H1 (cell line): Measurements from ENCODE around the gene PRICKLE1. TPM values are rescaled to one million over a fixed set of nuclear protein-coding genes. Genes with fewer than 3 reads are reported as not detected.
A peak's percentile ranks its signal among the peaks of the same experiment; 100 is the strongest.

ENCODE experiments used
- ASH2L ChIP-seq: fragments of 200-600, 300-600 bp; sonication (generic); IDR thresholded peaks from one replicate; pipeline ENCODE4 v1.7.1; 2017; ENCODE audit warnings: low read length
- EGR1 ChIP-seq: IDR thresholded peaks from 2 replicates; pipeline ENCODE4 v1.6.1; 2011; ENCODE audit warnings: low read depth, low read length, borderline replicate concordance
- JUND ChIP-seq: IDR thresholded peaks from 2 replicates; pipeline ENCODE4 v1.6.1; 2011; ENCODE audit warnings: mild to moderate bottlenecking, improper control_type of control experiment, low read length
- NANOG ChIP-seq: IDR thresholded peaks from 2 replicates; pipeline ENCODE4 v1.6.1; 2011; ENCODE audit warnings: low read length, low read depth, mild to moderate bottlenecking, inconsistent platforms; ENCODE audit not compliant: insufficient read depth, poor library complexity, severe bottlenecking
- RAD21 ChIP-seq, 2 experiments: IDR thresholded peaks in 1 of 2; conservative IDR thresholded peaks in 1 of 2; 2 replicates each; pipeline ENCODE4 v1.6.1; 2011; ENCODE audit warnings: low read depth in 2 of 2, low read length in 2 of 2, improper control_type of control experiment in 1 of 2, inconsistent platforms in 1 of 2, mild to moderate bottlenecking in 1 of 2, moderate library complexity in 1 of 2
- RNF2 ChIP-seq: fragments of 200-900, 300-1000 bp; sonication (generic); IDR thresholded peaks from 2 replicates; pipeline ENCODE4 v1.7.1; 2016; ENCODE audit warnings: borderline replicate concordance, low read depth, mild to moderate bottlenecking, antibody characterized with exemption, low read length; ENCODE audit not compliant: poor library complexity, severe bottlenecking; ENCODE audit errors: missing control alignments
- RXRA ChIP-seq: IDR thresholded peaks from 2 replicates; pipeline ENCODE4 v1.6.1; 2011; ENCODE audit warnings: low read depth, mild to moderate bottlenecking, low read length, moderate library complexity; ENCODE audit not compliant: insufficient read depth
- SP1 ChIP-seq: IDR thresholded peaks from 2 replicates; pipeline ENCODE4 v1.6.1; 2011; ENCODE audit warnings: low read depth, low read length
- SUZ12 ChIP-seq: fragments of 200-600 bp; sonication (generic); IDR thresholded peaks from 2 replicates; pipeline ENCODE4 v1.6.1; 2012; ENCODE audit warnings: mild to moderate bottlenecking, inconsistent platforms, low read length, moderate library complexity, mixed read lengths
- ZNF274 ChIP-seq: IDR thresholded peaks from 2 replicates; pipeline ENCODE4 v1.7.0; 2012; ENCODE audit warnings: low read length, borderline replicate concordance; ENCODE audit errors: extremely low read depth
- polyA plus RNA-seq, 7 experiments: library from polyadenylated mRNA; depleted of rRNA in 3 of 7; stranded (reverse) in 5 of 7; unstranded in 2 of 7; fragments of >200 nt in 5 of 7; fragments of 200-250 nt in 2 of 7; gene quantifications; 1 replicate in 5 of 7; 2 replicates in 1 of 7; 4 replicates in 1 of 7; pipeline versions ENCODE4 v1.2.1 to v1.2.3, GENCODE V29; 2011 to 2013; ENCODE audit warnings: missing spikeins in 2 of 7, mixed read lengths in 2 of 7
- total RNA-seq: library from RNA; stranded (reverse); fragmentation: NEBNext Ultra II Directional; extraction: Animal tissue kit (Norgen Biotek cat#: 25700); gene quantifications from 2 replicates; pipeline ENCODE4 v1.2.1, GENCODE V29; 2021
- TF ChIP-seq, protein P1 (sequence below): IDR thresholded peaks from 2 replicates; pipeline ENCODE4 v1.6.1; 2012; ENCODE audit warnings: inconsistent platforms

The PRICKLE1 gene
- total and polyA plus RNA-seq, 2 of the 8 experiments (the other 6 are each of a cell fraction or from before 2014, with no cell fraction given): 14.0 to 22.4 TPM

DNA sequence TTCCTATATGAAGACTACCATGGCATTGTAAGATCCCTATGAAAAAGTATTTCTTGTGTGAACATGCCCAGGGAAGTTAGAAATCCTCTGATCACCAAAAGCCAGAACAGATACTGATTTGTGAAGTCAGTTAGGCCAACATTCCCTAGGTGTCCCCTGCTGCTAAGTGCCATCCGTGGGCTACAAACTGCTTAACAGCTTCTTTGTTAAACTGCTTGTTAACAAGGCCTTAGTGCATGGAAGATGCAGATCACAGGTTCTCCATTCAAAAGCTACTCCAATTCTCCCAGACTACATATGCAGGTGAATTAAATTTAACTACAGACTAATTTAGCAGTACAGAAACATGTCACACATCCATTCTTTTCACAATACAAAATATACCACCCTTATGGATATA lies 108.2 kb downstream of the PRICKLE1 start (continued):
- TF ChIP-seq RAD21 (IDR thresholded peaks at IDR 0.05 in 1 of 2, conservative IDR thresholded peaks at IDR 0.05 in 1 of 2; ENCODE audit: low read depth in 2 of 2, low read length in 2 of 2) (peak in 1 of 2 experiments; percentile 11; a peak in 1 of 4 replicates), JUND (no peak), RNF2 (no peak), ASH2L (no peak), RXRA (no peak), ZNF274 (no peak), SP1 (no peak), SUZ12 (no peak), NANOG (peak; percentile 70), EGR1 (no peak)
- TF ChIP-seq, protein P1, sequence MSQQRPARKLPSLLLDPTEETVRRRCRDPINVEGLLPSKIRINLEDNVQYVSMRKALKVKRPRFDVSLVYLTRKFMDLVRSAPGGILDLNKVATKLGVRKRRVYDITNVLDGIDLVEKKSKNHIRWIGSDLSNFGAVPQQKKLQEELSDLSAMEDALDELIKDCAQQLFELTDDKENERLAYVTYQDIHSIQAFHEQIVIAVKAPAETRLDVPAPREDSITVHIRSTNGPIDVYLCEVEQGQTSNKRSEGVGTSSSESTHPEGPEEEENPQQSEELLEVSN: no peak
